CD4-positive, alpha-beta memory T cell (primary cell): ENCODE results near the gene MTMR1. TPM values are rescaled to one million over a fixed set of nuclear protein-coding genes. Genes with fewer than 3 reads are reported as not detected.
A peak's percentile ranks its signal among the peaks of the same experiment; 100 is the strongest.

Experiments used
- CTCF ChIA-PET: fragments of 350-600 bp; sonication (Branson Sonifier 250); formaldehyde crosslinking; loops from one replicate; lab custom pipeline; 2021; ENCODE audit warnings: inconsistent platforms; ENCODE audit not compliant: partially characterized antibody; lab: Charles Lee
- POLR2A ChIA-PET: fragments of 350-600 bp; sonication (Branson Sonifier 250); formaldehyde crosslinking; loops from one replicate; lab custom pipeline; 2021; ENCODE audit not compliant: partially characterized antibody; lab: Charles Lee
- DNase-seq, 5 donors: peaks; one replicate each; pipeline versions ENCODE4 v3.0.0 to v3.0.0-alpha.2; 2020 to 2022; ENCODE audit warnings: mixed read lengths in 1 of 5
- H3K27ac ChIP-seq: one replicate; pipeline ENCODE4 v1.7.0; 2013; ENCODE audit warnings: low read depth, low read length
- H3K27me3 ChIP-seq: 2 replicates; pipeline ENCODE4 v1.7.0; 2013; ENCODE audit warnings: mild to moderate bottlenecking, low read length, moderate library complexity; ENCODE audit not compliant: insufficient read depth
- H3K36me3 ChIP-seq: 2 replicates; pipeline ENCODE4 v1.7.0; 2013; ENCODE audit warnings: mild to moderate bottlenecking, low read length, moderate library complexity; ENCODE audit not compliant: insufficient read depth
- H3K4me1 ChIP-seq: 2 replicates; pipeline ENCODE4 v1.7.0; 2013; ENCODE audit warnings: mild to moderate bottlenecking, low read length, moderate library complexity; ENCODE audit not compliant: insufficient read depth
- H3K4me3 ChIP-seq, 2 donors: one replicate each; pipeline ENCODE4 v1.7.0; 2013; ENCODE audit warnings: low read length in 2 of 2, mild to moderate bottlenecking in 1 of 2
- H3K9me3 ChIP-seq, 2 donors: one replicate each; pipeline ENCODE4 v1.7.0; 2013; ENCODE audit warnings: low read length in 2 of 2, control low read depth in 1 of 2; ENCODE audit not compliant: control insufficient read depth in 1 of 2
- H3K27ac Mint-ChIP-seq, 7 donors: one replicate each; pipeline ENCODE4 v1.8.0; 2020 to 2021; ENCODE audit warnings: mixed read lengths in 7 of 7, mild to moderate bottlenecking in 6 of 7, inconsistent platforms in 3 of 7, moderate library complexity in 3 of 7
- H3K27me3 Mint-ChIP-seq, 2 donors: one replicate each; pipeline ENCODE4 v1.8.0; 2020 to 2021; ENCODE audit warnings: mixed read lengths in 2 of 2
- H3K36me3 Mint-ChIP-seq, 2 donors: one replicate each; pipeline ENCODE4 v1.8.0; 2020 to 2021; ENCODE audit warnings: mixed read lengths in 2 of 2, inconsistent platforms in 1 of 2, mild to moderate bottlenecking in 1 of 2
- H3K4me1 Mint-ChIP-seq, 4 donors: one replicate each; pipeline ENCODE4 v1.8.0; 2020 to 2021; ENCODE audit warnings: mixed read lengths in 4 of 4, mild to moderate bottlenecking in 1 of 4
- H3K4me3 Mint-ChIP-seq, 8 donors: one replicate each; pipeline ENCODE4 v1.8.0; 2020 to 2021; ENCODE audit warnings: mixed read lengths in 8 of 8, mild to moderate bottlenecking in 7 of 8, moderate library complexity in 6 of 8, inconsistent platforms in 3 of 8
- H3K9me3 Mint-ChIP-seq, 8 donors: one replicate each; pipeline ENCODE4 v1.8.0; 2020 to 2021; ENCODE audit warnings: mixed read lengths in 8 of 8, mild to moderate bottlenecking in 5 of 8, inconsistent platforms in 3 of 8, moderate library complexity in 1 of 8
- intact Hi-C: fragments of 100-400 bp; cut with micrococcal nuclease; formaldehyde crosslinking; loops from one replicate; pipeline ENCODE4 v1.15.1; 2023
- polyA plus RNA-seq, 2 donors: library from polyadenylated mRNA; unstranded; fragments of 300-500 nt; fragmentation: Illumina TruSeq; gene quantifications; one replicate each; pipeline ENCODE4 v1.2.3, GENCODE V29; 2021
- total RNA-seq, 2 experiments: library from RNA; stranded (reverse); gene quantifications; one replicate each; pipeline ENCODE4 v1.2.3, GENCODE V29; 2021

Gene MTMR1
- total and polyA plus RNA-seq, 4 experiments from 2014 or later = 15.1 to 37.6 (median 29.5) TPM

GRCh38 chrX:150792949-150793527 lies 99.8 kb downstream of the MTMR1 start:
- H3K9me3 ChIP-seq = no peaks in the 10 kb centered on the region
- H3K27ac Mint-ChIP-seq = peak overlapping the region in 1 of 7 donors; percentile 0
- no peaks in the 10 kb centered on the region for H3K27me3 ChIP-seq
- no peaks in the 10 kb centered on the region for H3K9me3 Mint-ChIP-seq
- no peaks in the 10 kb centered on the region for H3K36me3 ChIP-seq
- peaks cover 40 to 54% of the 10 kb centered on the region in 2 donors for H3K36me3 Mint-ChIP-seq
- no peak for DNase-seq
- no peak overlapping the region for H3K4me3 ChIP-seq
- H3K27me3 Mint-ChIP-seq = no peaks in the 10 kb centered on the region
- no peaks in the 10 kb centered on the region for H3K4me1 ChIP-seq
- ChIA-PET POLR2A (no interaction called here), CTCF (no interaction called here)
- no peak overlapping the region for H3K27ac ChIP-seq
- H3K4me3 Mint-ChIP-seq = no peak overlapping the region
- H3K4me1 Mint-ChIP-seq = no peaks in the 10 kb centered on the region
- intact Hi-C loops = no loop called here

GRCh38 chrX:150805736-150806135 lies 112.5 kb downstream of the MTMR1 start:
- Histone ChIP-seq H3K27me3 (no peaks in the 10 kb centered on the region), H3K36me3 (no peaks in the 10 kb centered on the region), H3K9me3 (no peaks in the 10 kb centered on the region), H3K27ac (no peak overlapping the region), H3K4me1 (no peaks in the 10 kb centered on the region), H3K4me3 (no peak overlapping the region)
- Mint-ChIP-seq H3K36me3 (peaks cover 12 to 20% of the 10 kb centered on the region in 2 donors), H3K27ac (no peak overlapping the region), H3K9me3 (peaks cover 0 to 2% (median 0%) of the 10 kb centered on the region in 8 donors), H3K4me1 (peaks cover 0 to 2% (median under 1%) of the 10 kb centered on the region in 4 donors), H3K27me3 (no peaks in the 10 kb centered on the region), H3K4me3 (no peak overlapping the region)
- CTCF ChIA-PET = no interaction called here
- no peak for DNase-seq
- intact Hi-C loops = no loop called here
- POLR2A ChIA-PET = no interaction called here

- Mint-ChIP-seq H3K4me3 (no peak overlapping the region), H3K9me3 (peaks cover 0 to 2% (median 0%) of the 10 kb centered on the region in 8 donors), H3K36me3 (peaks cover 10 to 17% of the 10 kb centered on the region in 2 donors), H3K27me3 (no peaks in the 10 kb centered on the region), H3K27ac (no peak overlapping the region), H3K4me1 (peaks cover 0 to 2% (median under 1%) of the 10 kb centered on the region in 4 donors)
- H3K9me3 ChIP-seq = no peaks in the 10 kb centered on the region
- no peaks in the 10 kb centered on the region for H3K4me1 ChIP-seq
- H3K4me3 ChIP-seq = no peak overlapping the region
- ChIA-PET CTCF (no interaction called here), POLR2A (no interaction called here)
- no peaks in the 10 kb centered on the region for H3K36me3 ChIP-seq
- H3K27ac ChIP-seq = no peak overlapping the region
- no peak for DNase-seq
- no peaks in the 10 kb centered on the region for H3K27me3 ChIP-seq
- intact Hi-C loops = no loop called here
These were observed 113.6 kb downstream of the MTMR1 start for GRCh38 chrX:150806827-150807226.

- H3K27me3 Mint-ChIP-seq = no peaks in the 10 kb centered on the region
- no peak overlapping the region for H3K27ac Mint-ChIP-seq
- no peaks in the 10 kb centered on the region for H3K36me3 ChIP-seq
- H3K36me3 Mint-ChIP-seq = peaks cover 26 to 35% of the 10 kb centered on the region in 2 donors
- no peak overlapping the region for H3K27ac ChIP-seq
- no peak for DNase-seq
- H3K4me3 Mint-ChIP-seq = no peak overlapping the region
- POLR2A ChIA-PET = no interaction called here
- CTCF ChIA-PET = no interaction called here
- H3K9me3 ChIP-seq = no peaks in the 10 kb centered on the region
- no peaks in the 10 kb centered on the region for H3K4me1 ChIP-seq
- peaks cover 0 to 5% (median 2%) of the 10 kb centered on the region in 8 donors for H3K9me3 Mint-ChIP-seq
- H3K4me3 ChIP-seq = no peak overlapping the region
- no peaks in the 10 kb centered on the region for H3K27me3 ChIP-seq
- intact Hi-C loops = no loop called here
- peaks cover 0 to 7% (median 1%) of the 10 kb centered on the region in 4 donors for H3K4me1 Mint-ChIP-seq
These were observed 120.7 kb downstream of the MTMR1 start for GRCh38 chrX:150813922-150814321.

Other genes with a start within 250 kb of the MTMR1 start
- 10 to 100 TPM; 37.7 to 38.5 TPM for gene MTM1, start 124.8 kb upstream of the MTMR1 start, total RNA-seq
- gene MTM1, start 124.8 kb upstream of the MTMR1 start, polyA plus RNA-seq = 10 to 100 TPM; 27.3 to 32.5 TPM
- 10 to 100 TPM; 15.5 to 17.3 TPM for gene CD99L2, start 205.3 kb downstream of the MTMR1 start, total RNA-seq
- gene CD99L2, start 205.3 kb downstream of the MTMR1 start, polyA plus RNA-seq = 10 to 100 TPM in 1 of 2 donors, 1 to 10 TPM in 1; 10.0 to 13.5 TPM